ENCODE data around the gene OTOS.

OTOS gene

GRCh38 chr2:240114233-240114632 is 26.2 kb downstream of the OTOS start:
- no peaks in the 10 kb centered on the region for H3K9me3 Mint-ChIP-seq
- H3K36me3 Mint-ChIP-seq (ENCODE audit: low read depth): no peaks in the 10 kb centered on the region
- H3K27me3 Mint-ChIP-seq: peaks cover 22% of the 10 kb centered on the region
- H3K4me1 Mint-ChIP-seq (ENCODE audit: low read depth): no peaks in the 10 kb centered on the region
- no peak overlapping the region for H3K4me3 Mint-ChIP-seq
- no peak overlapping the region for H3K27ac Mint-ChIP-seq
- intact Hi-C loops (cut with micrococcal nuclease): no loop called here

- no peak overlapping the region for H3K4me3 Mint-ChIP-seq
- no peaks in the 10 kb centered on the region for H3K36me3 Mint-ChIP-seq (ENCODE audit: low read depth)
- intact Hi-C loops (cut with micrococcal nuclease): no loop called here
- peaks cover 22% of the 10 kb centered on the region for H3K27me3 Mint-ChIP-seq
- H3K9me3 Mint-ChIP-seq: no peaks in the 10 kb centered on the region
- no peaks in the 10 kb centered on the region for H3K4me1 Mint-ChIP-seq (ENCODE audit: low read depth)
- H3K27ac Mint-ChIP-seq: no peak overlapping the region
Observed at GRCh38 chr2:240112914-240113690, 27.4 kb downstream of the OTOS start.

- Mint-ChIP-seq H3K4me1 (ENCODE audit: low read depth) (no peaks in the 10 kb centered on the region), H3K36me3 (ENCODE audit: low read depth) (no peaks in the 10 kb centered on the region), H3K4me3 (no peak overlapping the region), H3K27ac (no peak overlapping the region), H3K9me3 (no peaks in the 10 kb centered on the region), H3K27me3 (peaks cover 11% of the 10 kb centered on the region)
- intact Hi-C loops (cut with micrococcal nuclease): no loop called here
Observed at GRCh38 chr2:240111253-240111652, 29.2 kb downstream of the OTOS start.

- H3K9me3 Mint-ChIP-seq: no peaks in the 10 kb centered on the region
- no peak overlapping the region for H3K4me3 Mint-ChIP-seq
- H3K36me3 Mint-ChIP-seq (ENCODE audit: low read depth): no peaks in the 10 kb centered on the region
- H3K27ac Mint-ChIP-seq: no peak overlapping the region
- H3K4me1 Mint-ChIP-seq (ENCODE audit: low read depth): no peaks in the 10 kb centered on the region
- peaks cover 8% of the 10 kb centered on the region for H3K27me3 Mint-ChIP-seq
- intact Hi-C loops (cut with micrococcal nuclease): no loop called here
Observed at GRCh38 chr2:240109386-240109785, 31.1 kb downstream of the OTOS start.

- intact Hi-C loops (cut with micrococcal nuclease): no loop called here
- Mint-ChIP-seq H3K27me3 (peaks cover 2% of the 10 kb centered on the region), H3K36me3 (ENCODE audit: low read depth) (no peaks in the 10 kb centered on the region), H3K4me3 (no peak overlapping the region), H3K9me3 (no peaks in the 10 kb centered on the region), H3K4me1 (ENCODE audit: low read depth) (no peaks in the 10 kb centered on the region), H3K27ac (no peak overlapping the region)
Observed at GRCh38 chr2:240107477-240107796, 33.0 kb downstream of the OTOS start.

GRCh38 chr2:240106765-240107476 is 33.5 kb downstream of the OTOS start:
- Mint-ChIP-seq H3K9me3 (no peaks in the 10 kb centered on the region), H3K4me1 (ENCODE audit: low read depth) (no peaks in the 10 kb centered on the region), H3K27me3 (peaks cover 2% of the 10 kb centered on the region), H3K36me3 (ENCODE audit: low read depth) (no peaks in the 10 kb centered on the region), H3K4me3 (no peak overlapping the region), H3K27ac (no peak overlapping the region)
- intact Hi-C loops (cut with micrococcal nuclease): no loop called here

GRCh38 chr2:240105982-240106381 is 34.5 kb downstream of the OTOS start:
- Mint-ChIP-seq H3K4me3 (no peak overlapping the region), H3K36me3 (ENCODE audit: low read depth) (no peaks in the 10 kb centered on the region), H3K27me3 (peaks cover 9% of the 10 kb centered on the region), H3K27ac (no peak overlapping the region), H3K4me1 (ENCODE audit: low read depth) (no peaks in the 10 kb centered on the region), H3K9me3 (no peaks in the 10 kb centered on the region)
- intact Hi-C loops (cut with micrococcal nuclease): no loop called here

GRCh38 chr2:240103136-240103535 is 37.3 kb downstream of the OTOS start:
- peaks cover 28% of the 10 kb centered on the region for H3K27me3 Mint-ChIP-seq
- no peaks in the 10 kb centered on the region for H3K36me3 Mint-ChIP-seq (ENCODE audit: low read depth)
- no peak overlapping the region for H3K4me3 Mint-ChIP-seq
- intact Hi-C loops (cut with micrococcal nuclease): no loop called here
- H3K4me1 Mint-ChIP-seq (ENCODE audit: low read depth): no peaks in the 10 kb centered on the region
- no peak overlapping the region for H3K27ac Mint-ChIP-seq
- H3K9me3 Mint-ChIP-seq: no peaks in the 10 kb centered on the region

- Mint-ChIP-seq H3K4me3 (no peak overlapping the region), H3K27me3 (peaks cover 74% of the 10 kb centered on the region), H3K4me1 (ENCODE audit: low read depth) (no peaks in the 10 kb centered on the region), H3K9me3 (peaks cover 9% of the 10 kb centered on the region), H3K36me3 (ENCODE audit: low read depth) (no peaks in the 10 kb centered on the region), H3K27ac (no peak overlapping the region)
- intact Hi-C loops (cut with micrococcal nuclease): no loop called here
Observed at GRCh38 chr2:240098349-240098748, 42.1 kb downstream of the OTOS start.

GRCh38 chr2:240095556-240096523 is 44.6 kb downstream of the OTOS start:
- H3K4me1 Mint-ChIP-seq (ENCODE audit: low read depth): no peaks in the 10 kb centered on the region
- H3K4me3 Mint-ChIP-seq: no peak overlapping the region
- H3K27me3 Mint-ChIP-seq: peaks cover 77% of the 10 kb centered on the region
- H3K9me3 Mint-ChIP-seq: peaks cover 14% of the 10 kb centered on the region
- H3K36me3 Mint-ChIP-seq (ENCODE audit: low read depth): no peaks in the 10 kb centered on the region
- no peak overlapping the region for H3K27ac Mint-ChIP-seq
- intact Hi-C loops (cut with micrococcal nuclease): no loop called here

GRCh38 chr2:240089306-240089705 is 51.2 kb downstream of the OTOS start:
- intact Hi-C loops (cut with micrococcal nuclease): no loop called here
- H3K36me3 Mint-ChIP-seq (ENCODE audit: low read depth): no peaks in the 10 kb centered on the region
- no peaks in the 10 kb centered on the region for H3K4me1 Mint-ChIP-seq (ENCODE audit: low read depth)
- peaks cover 36% of the 10 kb centered on the region for H3K27me3 Mint-ChIP-seq
- no peak overlapping the region for H3K27ac Mint-ChIP-seq
- H3K9me3 Mint-ChIP-seq: peaks cover 30% of the 10 kb centered on the region
- no peak overlapping the region for H3K4me3 Mint-ChIP-seq

Measured in dendritic cell treated with granulocyte-macrophage colony-stimulating factor and Interleukin-4, amounts not matched to agents 40 ng/mL and 50 ng/mL, for 4 days (primary cell).